Activated CD4-positive, alpha-beta T cell treated with anti-CD3 and anti-CD28 coated beads, Interleukin-2, amount 50 U/mL, for 48 hours (primary cell): ENCODE data around the gene SPINK4.

Experiments
- DNase-seq, 2 experiments: peaks; one replicate each; pipeline ENCODE4 v3.0.0-alpha.2; 2020

The SPINK4 gene

DNA sequence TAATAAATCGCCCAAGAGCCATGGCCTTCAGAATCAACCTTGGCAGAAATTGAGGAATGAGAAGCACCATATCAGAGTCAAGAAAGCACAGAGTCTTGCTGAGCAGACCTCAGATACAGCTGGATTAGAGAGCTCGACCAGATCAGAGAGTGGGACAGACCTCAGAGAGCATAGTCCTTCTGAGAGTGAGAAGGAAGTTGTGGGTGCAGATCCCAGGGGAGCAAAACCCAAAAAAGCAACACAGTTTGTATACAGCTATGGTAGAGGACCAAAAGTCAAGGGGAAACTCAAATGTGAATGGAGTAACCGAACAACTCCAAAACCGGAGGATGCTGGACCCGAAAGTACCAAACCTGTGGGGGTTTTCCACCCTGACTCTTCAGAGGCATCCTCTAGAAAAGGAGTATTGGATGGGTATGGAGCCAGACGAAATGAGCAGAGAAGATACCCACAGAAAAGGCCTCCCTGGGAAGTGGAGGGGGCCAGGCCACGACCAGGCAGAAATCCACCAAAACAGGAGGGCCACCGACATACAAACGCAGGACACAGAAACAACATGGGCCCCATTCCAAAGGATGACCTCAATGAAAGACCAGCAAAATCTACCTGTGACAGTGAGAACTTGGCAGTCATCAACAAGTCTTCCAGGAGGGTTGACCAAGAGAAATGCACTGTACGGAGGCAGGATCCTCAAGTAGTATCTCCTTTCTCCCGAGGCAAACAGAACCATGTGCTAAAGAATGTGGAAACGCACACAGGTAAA, 54.9 kb downstream of the SPINK4 start:
- no peak for DNase-seq

GRCh38 chr9:33295571-33295970, 55.6 kb downstream of the SPINK4 start:
- no peak for DNase-seq

DNA sequence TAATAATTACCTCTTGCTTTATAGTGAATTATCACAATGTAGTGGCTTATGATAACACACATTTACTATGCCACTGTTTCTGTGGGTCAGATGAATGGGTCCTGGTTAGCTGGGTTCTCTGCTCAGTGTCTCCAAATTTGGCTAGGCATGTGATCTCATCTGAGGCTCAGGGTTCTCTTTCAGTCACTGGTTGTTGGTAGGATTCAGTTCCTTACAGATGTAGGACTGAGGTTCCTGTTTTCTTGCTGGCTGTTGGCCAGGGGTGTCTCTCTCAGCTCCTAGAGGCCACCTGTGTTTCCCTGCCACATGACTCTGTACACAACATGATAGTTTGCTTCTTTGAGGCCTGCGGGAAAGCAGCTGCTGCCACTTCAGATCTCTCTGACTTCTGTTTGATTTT, 57.5 kb downstream of the SPINK4 start:
- DNase-seq, result no peak
